SU-DHL-6 (cell line): ENCODE measurements around the gene MYZAP.

Experiments used
- H2AFZ ChIP-seq: fragments of 200-600 bp; sonication (generic); 2 replicates; pipeline ENCODE4 v1.6.1; 2014; ENCODE audit warnings: low read depth, mild to moderate bottlenecking, moderate library complexity, mixed read lengths, antibody characterized with exemption, low read length; ENCODE audit not compliant: severe bottlenecking
- H3F3A ChIP-seq: fragments of 200-600 bp; shearing (Covaris generic); 2 replicates; pipeline ENCODE4 v1.6.0; 2016; ENCODE audit warnings: antibody characterized with exemption, mild to moderate bottlenecking; ENCODE audit not compliant: insufficient read depth
- H3K27ac ChIP-seq: fragments of 200-600 bp; sonication (generic); 2 replicates; pipeline ENCODE4 v1.5.1; 2016; ENCODE audit warnings: low read depth, mild to moderate bottlenecking, low read length, moderate library complexity, mixed read lengths
- H3K27me3 ChIP-seq: fragments of 200-600 bp; sonication (generic), shearing (Covaris generic); 2 replicates; pipeline ENCODE4 v1.6.0; 2014; ENCODE audit warnings: mild to moderate bottlenecking, low read length
- H3K36me3 ChIP-seq: fragments of 200-600 bp; sonication (generic); 2 replicates; pipeline ENCODE4 v1.6.1; 2014; ENCODE audit warnings: mild to moderate bottlenecking, low read length, mixed read lengths
- H3K4me2 ChIP-seq: fragments of 300-600, 200-600 bp; shearing (Covaris generic), sonication (generic); 2 replicates; pipeline ENCODE4 v1.6.0; 2014; ENCODE audit warnings: low read length, low read depth, mild to moderate bottlenecking; ENCODE audit not compliant: poor library complexity, severe bottlenecking
- H3K4me3 ChIP-seq: fragments of 200-600 bp; sonication (generic); 2 replicates; pipeline ENCODE4 v1.5.1; 2014; ENCODE audit warnings: antibody characterized with exemption, low read length, mild to moderate bottlenecking, mixed read lengths; ENCODE audit not compliant: insufficient read depth, poor library complexity, severe bottlenecking
- H3K79me2 ChIP-seq: fragments of 200-600 bp; sonication (generic); 2 replicates; pipeline ENCODE4 v1.6.1; 2014; ENCODE audit warnings: mild to moderate bottlenecking, low read length, moderate library complexity; ENCODE audit not compliant: insufficient read depth
- H3K9ac ChIP-seq: fragments of 200-600 bp; sonication (generic); 2 replicates; pipeline ENCODE4 v1.7.0; 2014; ENCODE audit warnings: mild to moderate bottlenecking, low read length
- H3K9me2 ChIP-seq: fragments of 200-600 bp; sonication (generic); replicated peaks from 2 replicates; pipeline ENCODE4 v1.6.1; 2014; ENCODE audit warnings: low read length; ENCODE audit not compliant: insufficient read depth
- H3K9me3 ChIP-seq: fragments of 200-600 bp; sonication (generic); 2 replicates; pipeline ENCODE4 v1.6.1; 2014; ENCODE audit warnings: low read length, mixed read lengths; ENCODE audit not compliant: insufficient read depth
- H4K20me1 ChIP-seq: fragments of 200-600 bp; sonication (generic); 2 replicates; pipeline ENCODE4 v1.6.1; 2014; ENCODE audit warnings: low read depth, mild to moderate bottlenecking, antibody characterized with exemption, low read length, moderate library complexity, mixed read lengths
- EZH2phosphoT487 ChIP-seq: fragments of 200-600 bp; sonication (generic), shearing (Covaris generic); conservative IDR thresholded peaks from 2 replicates; pipeline ENCODE4 v1.6.1; 2018; ENCODE audit warnings: mild to moderate bottlenecking, antibody characterized with exemption, low read length, moderate library complexity, mixed read lengths
- TF ChIP-seq, protein P1 (sequence below): fragments of 200-600 bp; sonication (generic); IDR thresholded peaks from one replicate; pipeline ENCODE4 v1.5.1; 2017; ENCODE audit warnings: antibody characterized with exemption, mild to moderate bottlenecking, low read length, moderate library complexity; ENCODE audit not compliant: insufficient read depth, poor library complexity, severe bottlenecking

The MYZAP gene

DNA sequence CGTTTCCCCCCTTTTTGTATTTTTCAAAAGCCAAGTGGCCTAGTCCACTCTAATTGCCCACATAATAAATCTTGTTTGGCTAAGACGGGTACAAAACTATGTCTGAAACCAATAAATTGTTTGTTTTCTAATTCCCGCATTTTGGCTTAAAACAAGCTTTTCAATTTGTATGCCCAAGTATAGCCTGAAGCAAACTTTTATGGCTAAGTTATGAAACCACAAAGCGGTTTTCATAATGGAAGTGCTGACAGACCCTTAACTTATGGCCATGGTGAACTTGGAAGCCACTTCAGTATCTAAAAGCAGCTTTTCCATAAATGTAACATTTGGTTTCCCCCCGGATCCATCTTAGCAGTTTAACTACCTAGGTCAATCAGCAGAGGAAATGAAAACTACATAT is 84.9 kb downstream of the MYZAP start:
- Histone ChIP-seq H2AFZ (no peak overlapping the region), H3K9me2 (no peaks in the 10 kb centered on the region), H3F3A (no peaks in the 10 kb centered on the region), H3K9me3 (no peaks in the 10 kb centered on the region), H3K9ac (no peak overlapping the region), H3K27ac (no peak overlapping the region), H3K4me2 (no peak overlapping the region), H3K79me2 (no peaks in the 10 kb centered on the region), H3K27me3 (no peaks in the 10 kb centered on the region), H3K36me3 (no peaks in the 10 kb centered on the region), H3K4me3 (no peak overlapping the region), H4K20me1 (no peaks in the 10 kb centered on the region)
- TF ChIP-seq, protein P1, sequence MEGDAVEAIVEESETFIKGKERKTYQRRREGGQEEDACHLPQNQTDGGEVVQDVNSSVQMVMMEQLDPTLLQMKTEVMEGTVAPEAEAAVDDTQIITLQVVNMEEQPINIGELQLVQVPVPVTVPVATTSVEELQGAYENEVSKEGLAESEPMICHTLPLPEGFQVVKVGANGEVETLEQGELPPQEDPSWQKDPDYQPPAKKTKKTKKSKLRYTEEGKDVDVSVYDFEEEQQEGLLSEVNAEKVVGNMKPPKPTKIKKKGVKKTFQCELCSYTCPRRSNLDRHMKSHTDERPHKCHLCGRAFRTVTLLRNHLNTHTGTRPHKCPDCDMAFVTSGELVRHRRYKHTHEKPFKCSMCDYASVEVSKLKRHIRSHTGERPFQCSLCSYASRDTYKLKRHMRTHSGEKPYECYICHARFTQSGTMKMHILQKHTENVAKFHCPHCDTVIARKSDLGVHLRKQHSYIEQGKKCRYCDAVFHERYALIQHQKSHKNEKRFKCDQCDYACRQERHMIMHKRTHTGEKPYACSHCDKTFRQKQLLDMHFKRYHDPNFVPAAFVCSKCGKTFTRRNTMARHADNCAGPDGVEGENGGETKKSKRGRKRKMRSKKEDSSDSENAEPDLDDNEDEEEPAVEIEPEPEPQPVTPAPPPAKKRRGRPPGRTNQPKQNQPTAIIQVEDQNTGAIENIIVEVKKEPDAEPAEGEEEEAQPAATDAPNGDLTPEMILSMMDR: no peak
- no peak for TF ChIP-seq EZH2phosphoT487

DNA sequence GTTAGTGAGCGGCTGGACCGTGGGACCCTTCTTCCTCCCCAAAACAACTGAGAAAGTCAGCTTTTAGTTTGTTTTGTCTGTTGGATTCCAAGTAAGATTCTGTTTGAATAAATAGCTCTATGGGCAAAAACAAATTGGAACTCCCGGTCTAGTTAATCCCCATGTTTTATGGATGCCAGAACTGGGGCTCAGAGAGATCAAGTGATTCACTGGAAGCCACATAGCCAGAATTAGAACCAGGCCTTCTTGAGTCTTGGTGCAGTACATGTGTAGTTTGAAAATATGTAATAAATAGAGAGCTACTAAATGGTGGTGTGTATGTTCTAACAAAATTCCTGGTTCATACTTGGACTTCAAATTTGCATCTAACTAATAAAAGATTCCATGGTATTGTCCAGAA is 85.5 kb downstream of the MYZAP start:
- Histone ChIP-seq H3K4me2 (no peak overlapping the region), H3K79me2 (no peaks in the 10 kb centered on the region), H3K27ac (no peak overlapping the region), H3K27me3 (no peaks in the 10 kb centered on the region), H2AFZ (no peak overlapping the region), H4K20me1 (no peaks in the 10 kb centered on the region), H3K4me3 (no peak overlapping the region), H3K9ac (no peak overlapping the region), H3K9me2 (no peaks in the 10 kb centered on the region), H3F3A (no peaks in the 10 kb centered on the region), H3K9me3 (no peaks in the 10 kb centered on the region), H3K36me3 (no peaks in the 10 kb centered on the region)
- no peak for TF ChIP-seq EZH2phosphoT487
- TF ChIP-seq, protein P1: no peak

DNA sequence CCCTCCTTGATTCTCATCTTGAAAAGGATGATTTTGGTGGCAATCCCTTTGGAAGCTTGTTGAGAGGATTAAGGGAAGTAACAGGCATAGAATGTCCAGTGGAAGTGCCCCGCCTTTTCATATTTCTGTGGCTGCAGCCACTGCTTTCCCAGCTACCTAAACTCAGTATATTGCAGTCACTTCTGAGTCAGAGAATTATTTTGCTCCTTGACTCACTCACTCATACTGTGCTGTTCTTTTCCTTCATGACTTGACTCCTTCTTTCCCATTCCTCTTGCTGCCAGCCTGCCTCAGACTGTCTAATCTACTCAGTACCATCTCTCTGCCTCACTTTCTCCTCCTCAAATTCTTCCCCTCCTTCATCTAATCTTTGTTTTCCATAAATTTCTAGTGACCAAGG is 88.3 kb downstream of the MYZAP start:
- Histone ChIP-seq H3K9ac (no peak overlapping the region), H3K27ac (no peak overlapping the region), H3K9me2 (no peaks in the 10 kb centered on the region), H3F3A (no peaks in the 10 kb centered on the region), H3K27me3 (no peaks in the 10 kb centered on the region), H2AFZ (no peak overlapping the region), H3K36me3 (no peaks in the 10 kb centered on the region), H3K9me3 (no peaks in the 10 kb centered on the region), H4K20me1 (no peaks in the 10 kb centered on the region), H3K4me3 (no peak overlapping the region), H3K4me2 (no peak overlapping the region), H3K79me2 (no peaks in the 10 kb centered on the region)
- no peak for TF ChIP-seq EZH2phosphoT487
- TF ChIP-seq, protein P1: no peak

DNA sequence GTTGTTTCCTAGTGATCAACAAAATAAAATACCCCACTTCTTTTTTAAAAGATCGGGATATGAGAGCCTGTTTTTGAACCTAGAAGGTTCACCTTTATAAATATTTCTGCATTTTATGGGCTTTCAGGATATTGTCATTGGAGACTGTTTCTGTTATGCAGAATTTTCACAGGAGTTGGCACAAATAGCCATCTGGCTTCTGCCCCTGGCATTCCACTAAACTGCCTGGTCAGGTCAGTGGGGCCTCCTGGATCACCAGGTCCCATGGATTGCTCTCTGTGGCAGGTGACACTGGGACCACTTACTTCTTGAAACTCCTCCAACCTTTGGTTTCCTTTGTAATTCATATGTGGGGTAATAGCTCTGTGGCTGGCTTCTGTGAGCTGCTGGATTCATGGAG is 89.3 kb downstream of the MYZAP start:
- H3K9me3 ChIP-seq: no peaks in the 10 kb centered on the region

More for the DNA sequence above, 89.3 kb downstream of the MYZAP start:
- H3F3A ChIP-seq: no peaks in the 10 kb centered on the region
- H3K4me3 ChIP-seq: no peak overlapping the region
- H2AFZ ChIP-seq: no peak overlapping the region
- no peaks in the 10 kb centered on the region for H3K79me2 ChIP-seq
- TF ChIP-seq EZH2phosphoT487: no peak
- TF ChIP-seq, protein P1: no peak
- H3K4me2 ChIP-seq: no peak overlapping the region
- no peaks in the 10 kb centered on the region for H3K9me2 ChIP-seq
- no peaks in the 10 kb centered on the region for H3K36me3 ChIP-seq
- H3K27ac ChIP-seq: no peak overlapping the region
- no peak overlapping the region for H3K9ac ChIP-seq
- H3K27me3 ChIP-seq: no peaks in the 10 kb centered on the region
- no peaks in the 10 kb centered on the region for H4K20me1 ChIP-seq
